ENCODE data around the gene PSG3. TPM values are rescaled to one million over a fixed set of nuclear protein-coding genes. Genes with fewer than 3 reads are reported as not detected.
"Not testable (repeated sequence)": the region's sequence is repeated elsewhere in the genome, so short reads cannot be mapped to it uniquely, and the experiment has no call there.

Gene PSG3
- total RNA-seq, 2 experiments from 2014 or later: not detected

GRCh38 chr19:42752246-42752645, 12.0 kb upstream of the PSG3 start:
- H3K36me3 Mint-ChIP-seq (ENCODE audit: low read depth); DNase-seq; H3K36me3 ChIP-seq (ENCODE audit: insufficient read depth, low read length); H3K4me1 ChIP-seq (ENCODE audit: insufficient read depth, low read length); H3K4me3 ChIP-seq (ENCODE audit: low read length); ATAC-seq (ENCODE audit: poor library complexity); H3K27ac ChIP-seq (ENCODE audit: low read depth in 1 of 2, low read length in 2 of 2); intact Hi-C loops (cut with DNase I, micrococcal nuclease); H3K27me3 ChIP-seq (ENCODE audit: control insufficient read depth in 1 of 2, insufficient read depth in 2 of 2, low read length in 2 of 2); CTCF ChIA-PET; POLR2A ChIA-PET; H3K4me1 Mint-ChIP-seq (ENCODE audit: low read depth); H3K9me3 ChIP-seq (ENCODE audit: control insufficient read depth in 1 of 2, insufficient read depth in 1 of 2, low read length in 2 of 2); H3K9me3 Mint-ChIP-seq; H3K27ac Mint-ChIP-seq; H3K4me3 Mint-ChIP-seq: not testable (repeated sequence)
- H3K27me3 Mint-ChIP-seq: peaks cover 35% of the 10 kb centered on the region

- H3K36me3 ChIP-seq (ENCODE audit: insufficient read depth, low read length); H3K36me3 Mint-ChIP-seq (ENCODE audit: low read depth); H3K9me3 ChIP-seq (ENCODE audit: control insufficient read depth in 1 of 2, insufficient read depth in 1 of 2, low read length in 2 of 2); CTCF ChIA-PET; H3K9me3 Mint-ChIP-seq; H3K4me3 ChIP-seq (ENCODE audit: low read length); H3K27ac ChIP-seq (ENCODE audit: low read depth in 1 of 2, low read length in 2 of 2); H3K4me3 Mint-ChIP-seq; POLR2A ChIA-PET; H3K27me3 ChIP-seq (ENCODE audit: control insufficient read depth in 1 of 2, insufficient read depth in 2 of 2, low read length in 2 of 2); H3K4me1 ChIP-seq (ENCODE audit: insufficient read depth, low read length); H3K27ac Mint-ChIP-seq; H3K4me1 Mint-ChIP-seq (ENCODE audit: low read depth); ATAC-seq (ENCODE audit: poor library complexity); intact Hi-C loops (cut with DNase I, micrococcal nuclease): not testable (repeated sequence)
- H3K27me3 Mint-ChIP-seq: peaks cover 39% of the 10 kb centered on the region
- DNase-seq: peak in 1 of 14 experiments; percentile 11
Observed at GRCh38 chr19:42741726-42742607, 1.7 kb upstream of the PSG3 start.

DNA sequence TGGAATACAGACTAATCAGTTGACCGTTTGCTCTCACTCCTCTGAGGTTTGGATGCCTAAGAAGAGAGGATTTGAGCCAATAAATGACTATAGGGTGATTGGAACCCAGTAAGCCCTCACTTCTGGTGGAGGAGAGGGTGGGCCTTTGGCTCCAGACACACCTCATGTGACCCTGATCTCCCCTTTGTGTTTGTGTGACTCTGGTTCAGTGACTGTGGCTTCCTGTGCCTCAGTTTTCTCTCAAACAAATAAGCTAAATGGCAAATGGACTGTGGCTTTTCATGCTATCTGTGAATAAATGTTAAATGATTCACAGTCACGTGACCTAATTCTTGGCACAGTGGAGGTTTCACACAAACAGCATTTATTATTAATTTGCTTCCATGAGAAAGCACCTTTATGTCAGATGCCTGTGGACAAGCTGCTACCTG, 2.7 kb downstream of the PSG3 start:
- H3K4me1 ChIP-seq (ENCODE audit: insufficient read depth, low read length); POLR2A ChIA-PET; H3K36me3 Mint-ChIP-seq (ENCODE audit: low read depth); intact Hi-C loops (cut with DNase I, micrococcal nuclease); H3K27me3 ChIP-seq (ENCODE audit: control insufficient read depth in 1 of 2, insufficient read depth in 2 of 2, low read length in 2 of 2); H3K9me3 ChIP-seq (ENCODE audit: control insufficient read depth in 1 of 2, insufficient read depth in 1 of 2, low read length in 2 of 2); CTCF ChIA-PET; DNase-seq; H3K4me3 ChIP-seq (ENCODE audit: low read length); H3K27ac ChIP-seq (ENCODE audit: low read depth in 1 of 2, low read length in 2 of 2); H3K27ac Mint-ChIP-seq; H3K36me3 ChIP-seq (ENCODE audit: insufficient read depth, low read length); H3K4me3 Mint-ChIP-seq; ATAC-seq (ENCODE audit: poor library complexity); H3K9me3 Mint-ChIP-seq; H3K4me1 Mint-ChIP-seq (ENCODE audit: low read depth): not testable (repeated sequence)
- H3K27me3 Mint-ChIP-seq: peaks cover 26% of the 10 kb centered on the region

- H3K4me3 ChIP-seq (ENCODE audit: low read length); H3K4me3 Mint-ChIP-seq; H3K36me3 Mint-ChIP-seq (ENCODE audit: low read depth); H3K4me1 ChIP-seq (ENCODE audit: insufficient read depth, low read length); H3K27ac ChIP-seq (ENCODE audit: low read depth in 1 of 2, low read length in 2 of 2); ATAC-seq (ENCODE audit: poor library complexity); H3K27me3 ChIP-seq (ENCODE audit: control insufficient read depth in 1 of 2, insufficient read depth in 2 of 2, low read length in 2 of 2); intact Hi-C loops (cut with DNase I, micrococcal nuclease); H3K9me3 ChIP-seq (ENCODE audit: control insufficient read depth in 1 of 2, insufficient read depth in 1 of 2, low read length in 2 of 2); H3K27ac Mint-ChIP-seq; DNase-seq; CTCF ChIA-PET; H3K36me3 ChIP-seq (ENCODE audit: insufficient read depth, low read length); POLR2A ChIA-PET; H3K9me3 Mint-ChIP-seq; H3K4me1 Mint-ChIP-seq (ENCODE audit: low read depth): not testable (repeated sequence)
- peaks cover 40% of the 10 kb centered on the region for H3K27me3 Mint-ChIP-seq
Observed at GRCh38 chr19:42728341-42728740, 11.9 kb downstream of the PSG3 start.

DNA sequence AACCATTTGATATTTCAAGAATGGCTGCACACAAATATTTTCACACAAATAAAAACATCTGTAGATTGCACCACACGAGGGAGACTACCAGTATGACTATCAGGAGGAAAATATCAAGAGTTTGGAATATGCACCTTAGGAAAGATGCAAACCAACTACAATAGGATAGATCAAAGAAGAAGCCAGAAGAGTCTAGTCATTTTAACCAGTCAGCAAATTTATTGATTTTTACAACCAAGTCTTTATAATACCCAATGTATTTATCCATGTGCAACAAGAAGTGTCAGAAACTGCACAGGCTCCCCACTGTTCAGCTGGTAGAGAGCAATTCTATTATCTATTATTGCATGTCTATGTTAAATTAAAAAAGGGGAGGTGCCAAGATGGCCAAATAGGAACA, 26.3 kb downstream of the PSG3 start:
- H3K9me3 ChIP-seq (ENCODE audit: control insufficient read depth in 1 of 2, insufficient read depth in 1 of 2, low read length in 2 of 2); CTCF ChIA-PET; H3K27me3 ChIP-seq (ENCODE audit: control insufficient read depth in 1 of 2, insufficient read depth in 2 of 2, low read length in 2 of 2); H3K4me1 Mint-ChIP-seq (ENCODE audit: low read depth); H3K4me3 ChIP-seq (ENCODE audit: low read length); POLR2A ChIA-PET; ATAC-seq (ENCODE audit: poor library complexity); DNase-seq; H3K9me3 Mint-ChIP-seq; H3K27ac Mint-ChIP-seq; H3K4me3 Mint-ChIP-seq; H3K4me1 ChIP-seq (ENCODE audit: insufficient read depth, low read length); H3K36me3 Mint-ChIP-seq (ENCODE audit: low read depth); H3K27ac ChIP-seq (ENCODE audit: low read depth in 1 of 2, low read length in 2 of 2); intact Hi-C loops (cut with DNase I, micrococcal nuclease); H3K36me3 ChIP-seq (ENCODE audit: insufficient read depth, low read length): not testable (repeated sequence)
- H3K27me3 Mint-ChIP-seq: peaks cover 47% of the 10 kb centered on the region

DNA sequence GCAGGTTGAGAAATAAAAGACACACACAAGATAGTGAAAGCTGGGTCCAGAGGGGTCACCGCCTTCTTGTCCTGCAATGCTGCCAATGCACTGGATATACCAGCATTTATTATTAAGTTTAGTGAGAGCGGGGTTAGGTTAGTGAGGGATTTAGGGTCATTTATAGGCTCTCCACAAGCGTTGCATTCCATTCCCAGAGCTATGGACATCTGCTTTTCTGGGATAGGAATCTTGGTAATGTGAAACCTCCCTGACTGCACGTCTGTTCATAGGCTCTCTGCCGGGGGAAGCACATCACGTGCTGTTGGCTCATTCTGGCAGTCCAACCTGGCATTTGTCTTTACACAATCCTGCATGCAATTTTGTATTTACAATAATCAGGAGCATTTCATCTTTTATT, 27.5 kb downstream of the PSG3 start:
- H3K27ac Mint-ChIP-seq; H3K36me3 ChIP-seq (ENCODE audit: insufficient read depth, low read length); H3K27me3 ChIP-seq (ENCODE audit: control insufficient read depth in 1 of 2, insufficient read depth in 2 of 2, low read length in 2 of 2); H3K4me3 Mint-ChIP-seq; POLR2A ChIA-PET; DNase-seq; CTCF ChIA-PET; H3K4me1 ChIP-seq (ENCODE audit: insufficient read depth, low read length); H3K27ac ChIP-seq (ENCODE audit: low read depth in 1 of 2, low read length in 2 of 2); H3K9me3 Mint-ChIP-seq; H3K36me3 Mint-ChIP-seq (ENCODE audit: low read depth); H3K4me1 Mint-ChIP-seq (ENCODE audit: low read depth); ATAC-seq (ENCODE audit: poor library complexity); intact Hi-C loops (cut with DNase I, micrococcal nuclease); H3K9me3 ChIP-seq (ENCODE audit: control insufficient read depth in 1 of 2, insufficient read depth in 1 of 2, low read length in 2 of 2); H3K4me3 ChIP-seq (ENCODE audit: low read length): not testable (repeated sequence)
- H3K27me3 Mint-ChIP-seq: peaks cover 59% of the 10 kb centered on the region

GRCh38 chr19:42710986-42711385, 29.3 kb downstream of the PSG3 start:
- H3K27me3 ChIP-seq (ENCODE audit: control insufficient read depth in 1 of 2, insufficient read depth in 2 of 2, low read length in 2 of 2); H3K4me1 ChIP-seq (ENCODE audit: insufficient read depth, low read length); H3K27ac ChIP-seq (ENCODE audit: low read depth in 1 of 2, low read length in 2 of 2); intact Hi-C loops (cut with DNase I, micrococcal nuclease); H3K36me3 ChIP-seq (ENCODE audit: insufficient read depth, low read length); DNase-seq; POLR2A ChIA-PET; H3K9me3 ChIP-seq (ENCODE audit: control insufficient read depth in 1 of 2, insufficient read depth in 1 of 2, low read length in 2 of 2); H3K4me1 Mint-ChIP-seq (ENCODE audit: low read depth); H3K36me3 Mint-ChIP-seq (ENCODE audit: low read depth); H3K4me3 Mint-ChIP-seq; ATAC-seq (ENCODE audit: poor library complexity); H3K4me3 ChIP-seq (ENCODE audit: low read length); H3K27ac Mint-ChIP-seq; CTCF ChIA-PET; H3K9me3 Mint-ChIP-seq: not testable (repeated sequence)
- H3K27me3 Mint-ChIP-seq: peaks cover 59% of the 10 kb centered on the region
